HEK293 (cell line): ENCODE results near the gene CENPS.

Experiments
- CTCF ChIA-PET: fragments of 350-600 bp; formaldehyde crosslinking; extraction: SDS; loops from one replicate; lab custom pipeline; 2021; ENCODE audit warnings: antibody characterized with exemption; lab: Yijun Ruan, JAX
- POLR2A ChIA-PET: fragments of 300-600 bp; formaldehyde crosslinking; extraction: SDS; loops from one replicate; lab custom pipeline; 2020; ENCODE audit warnings: antibody characterized with exemption, inconsistent platforms; lab: Yijun Ruan, JAX
- H3K27ac ChIP-seq: fragments of 200-500 bp; sonication (Bioruptor generic); 2 replicates; pipeline ENCODE4 v1.5.1; 2014; ENCODE audit warnings: low read depth, low read length, control low read depth, inconsistent platforms; ENCODE audit errors: extremely low read depth
- H3K36me3 ChIP-seq, 2 experiments: fragments of 200-500 bp in 1 of 2; sonication (Bioruptor generic) in 1 of 2; 1 replicate in 1 of 2; 2 replicates in 1 of 2; pipeline ENCODE4 v1.5.1; 2014 to 2017; ENCODE audit warnings: inconsistent platforms in 2 of 2, low read length in 2 of 2; ENCODE audit not compliant: control insufficient read depth in 2 of 2, insufficient read depth in 1 of 2
- H3K4me1 ChIP-seq: fragments of 200-500 bp; sonication (Bioruptor generic); 2 replicates; pipeline ENCODE4 v1.5.1; 2014; ENCODE audit warnings: mild to moderate bottlenecking, low read length, inconsistent platforms; ENCODE audit not compliant: control insufficient read depth, insufficient read depth
- H3K4me3 ChIP-seq: 2 replicates; pipeline ENCODE4 v1.5.1; 2011; ENCODE audit warnings: low read depth, mild to moderate bottlenecking, control low read depth, low read length, moderate library complexity
- H3K9me3 ChIP-seq: fragments of 200-500 bp; sonication (Bioruptor generic); 2 replicates; pipeline ENCODE4 v1.5.1; 2014; ENCODE audit warnings: low read depth, low read length, inconsistent platforms; ENCODE audit not compliant: control insufficient read depth, insufficient read depth
- AEBP2 ChIP-seq: fragments of 450-650 bp; formaldehyde crosslinking; IDR thresholded peaks from 2 replicates; pipeline ENCODE4 v1.5.1; 2016; ENCODE audit warnings: missing biosample characterization, missing genetic modification characterization, borderline replicate concordance
- EGR2 ChIP-seq: fragments of 450-650 bp; formaldehyde crosslinking; IDR thresholded peaks from 2 replicates; pipeline ENCODE4 v1.5.1; 2016; ENCODE audit warnings: low read depth, missing biosample characterization, missing genetic modification characterization
- GFI1B ChIP-seq: fragments of 450-650 bp; formaldehyde crosslinking; IDR thresholded peaks from 2 replicates; pipeline ENCODE4 v1.5.1; 2016; ENCODE audit warnings: missing biosample characterization, missing genetic modification characterization
- KLF10 ChIP-seq: fragments of 450-650 bp; IDR thresholded peaks from 2 replicates; pipeline ENCODE4 v1.5.1; 2018; ENCODE audit warnings: missing biosample characterization, mild to moderate bottlenecking, missing genetic modification characterization
- SCRT1 ChIP-seq: fragments of 450-650 bp; formaldehyde crosslinking; IDR thresholded peaks from 2 replicates; pipeline ENCODE4 v1.5.1; 2016; ENCODE audit warnings: missing biosample characterization, missing genetic modification characterization, borderline replicate concordance
- SCRT2 ChIP-seq: fragments of 450-650 bp; formaldehyde crosslinking; IDR thresholded peaks from 2 replicates; pipeline ENCODE4 v1.5.1; 2016; ENCODE audit warnings: missing biosample characterization, missing genetic modification characterization
- ZBTB20 ChIP-seq: fragments of 450-650 bp; formaldehyde crosslinking; IDR thresholded peaks from 2 replicates; pipeline ENCODE4 v1.5.1; 2016; ENCODE audit warnings: missing biosample characterization, missing genetic modification characterization
- ZBTB49 ChIP-seq: fragments of 450-650 bp; formaldehyde crosslinking; IDR thresholded peaks from 2 replicates; pipeline ENCODE4 v1.5.1; 2016; ENCODE audit warnings: missing biosample characterization, missing genetic modification characterization, low read depth
- ZBTB8A ChIP-seq: fragments of 450-650 bp; formaldehyde crosslinking; IDR thresholded peaks from 2 replicates; pipeline ENCODE4 v1.5.1; 2016; ENCODE audit warnings: missing biosample characterization, missing genetic modification characterization
- ZFHX2 ChIP-seq: fragments of 450-650 bp; formaldehyde crosslinking; conservative IDR thresholded peaks from 2 replicates; pipeline ENCODE4 v1.5.1; 2016; ENCODE audit warnings: missing biosample characterization, missing genetic modification characterization
- ZFP37 ChIP-seq: fragments of 450-650 bp; formaldehyde crosslinking; IDR thresholded peaks from 2 replicates; pipeline ENCODE4 v1.5.1; 2016; ENCODE audit warnings: missing biosample characterization, missing genetic modification characterization
- ZNF112 ChIP-seq: fragments of 450-650 bp; formaldehyde crosslinking; IDR thresholded peaks from 2 replicates; pipeline ENCODE4 v1.5.0; 2017; ENCODE audit warnings: missing biosample characterization, missing genetic modification characterization
- ZNF16 ChIP-seq: fragments of 450-650 bp; formaldehyde crosslinking; IDR thresholded peaks from 2 replicates; pipeline ENCODE4 v1.5.1; 2016; ENCODE audit warnings: low read depth, missing biosample characterization, missing genetic modification characterization
- ZNF174 ChIP-seq: fragments of 450-650 bp; formaldehyde crosslinking; IDR thresholded peaks from 2 replicates; pipeline ENCODE4 v1.5.0; 2017; ENCODE audit warnings: missing biosample characterization, mild to moderate bottlenecking, missing genetic modification characterization
- ZNF211 ChIP-seq: fragments of 450-650 bp; formaldehyde crosslinking; IDR thresholded peaks from 2 replicates; pipeline ENCODE4 v1.5.1; 2016; ENCODE audit warnings: low read depth, missing biosample characterization, missing genetic modification characterization
- ZNF335 ChIP-seq: fragments of 450-650 bp; formaldehyde crosslinking; conservative IDR thresholded peaks from 2 replicates; pipeline ENCODE4 v1.5.1; 2016; ENCODE audit warnings: missing biosample characterization, missing genetic modification characterization
- ZNF341 ChIP-seq: fragments of 450-650 bp; formaldehyde crosslinking; IDR thresholded peaks from 2 replicates; pipeline ENCODE4; 2016; ENCODE audit warnings: low read depth, missing biosample characterization, missing genetic modification characterization
- ZNF555 ChIP-seq: fragments of 450-650 bp; formaldehyde crosslinking; conservative IDR thresholded peaks from 2 replicates; pipeline ENCODE4 v1.5.1; 2017; ENCODE audit warnings: missing biosample characterization, mild to moderate bottlenecking, missing genetic modification characterization, inconsistent platforms
- ZNF571 ChIP-seq: fragments of 450-650 bp; formaldehyde crosslinking; IDR thresholded peaks from 2 replicates; pipeline ENCODE4 v1.5.0; 2017; ENCODE audit warnings: missing biosample characterization, missing genetic modification characterization
- ZNF660 ChIP-seq: fragments of 450-650 bp; IDR thresholded peaks from 2 replicates; pipeline ENCODE4 v1.5.1; 2018; ENCODE audit warnings: missing biosample characterization, mild to moderate bottlenecking, missing genetic modification characterization
- ZNF677 ChIP-seq: fragments of 450-650 bp; IDR thresholded peaks from 2 replicates; pipeline ENCODE4 v1.5.0; 2018; ENCODE audit warnings: missing biosample characterization, mild to moderate bottlenecking, missing genetic modification characterization, moderate library complexity
- TF ChIP-seq, protein P1 (sequence below): fragments of 450-650 bp; IDR thresholded peaks from 2 replicates; pipeline ENCODE4 v1.5.1; 2018; ENCODE audit warnings: missing biosample characterization, mild to moderate bottlenecking, missing genetic modification characterization
- TF ChIP-seq, protein P2 (sequence below): fragments of 450-650 bp; formaldehyde crosslinking; IDR thresholded peaks from 2 replicates; pipeline ENCODE4 v1.5.1; 2016; ENCODE audit warnings: missing biosample characterization, missing genetic modification characterization

The CENPS gene

DNA sequence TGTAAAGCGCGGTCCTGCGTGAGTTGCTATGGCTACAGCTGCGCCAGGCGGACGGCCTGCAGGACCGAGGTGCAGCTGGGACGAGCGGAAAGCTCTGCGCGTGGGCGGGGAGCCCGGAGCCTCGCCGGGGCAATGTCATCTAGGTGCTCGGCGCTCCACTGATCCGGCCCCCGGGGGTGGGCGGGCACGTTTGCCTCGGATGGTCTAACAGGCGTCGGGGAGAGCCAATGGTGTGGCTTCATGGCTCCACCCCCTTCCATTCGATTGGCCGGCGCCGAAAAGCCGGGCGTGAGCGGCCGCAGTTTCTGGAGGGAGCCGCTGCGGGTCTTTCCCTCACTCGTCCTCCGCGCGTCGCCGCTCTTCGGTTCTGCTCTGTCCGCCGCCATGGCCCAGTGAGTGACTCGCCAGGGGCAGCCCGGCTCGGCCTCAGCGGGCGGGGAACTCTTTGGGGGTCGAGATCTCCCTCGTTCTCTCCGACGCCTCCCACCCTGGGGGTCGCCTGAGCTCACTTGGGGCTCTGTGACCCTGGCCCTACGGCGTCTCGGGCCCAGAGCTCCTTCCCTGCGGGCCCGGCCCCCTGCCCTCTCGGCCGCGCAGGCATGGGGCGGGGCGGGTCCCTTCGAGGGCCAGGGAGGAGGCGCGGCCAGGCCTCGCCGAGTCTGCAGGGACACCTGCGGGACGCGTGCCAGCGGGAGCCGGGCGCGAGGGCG, 31.3 kb upstream of the CENPS start, which contains the start of gene PGD (continued):
- peak; percentile 51; the same call in 1 of the 2 replicates for TF ChIP-seq ZBTB8A (tag by site-specific recombination)
- TF ChIP-seq ZNF341 (tag by site-specific recombination): 0 out of 2 replicates have a peak, but pooled peaks have one; percentile 25
- TF ChIP-seq ZNF16: no peak
- no peak for TF ChIP-seq ZNF112 (tag by site-specific recombination)

GRCh38 chr1:10399444-10399941, 30.7 kb upstream of the CENPS start:
- H3K4me1 ChIP-seq: peaks cover 2% of the 10 kb centered on the region; the same call in 1 of the 2 replicates
- POLR2A ChIA-PET: interaction anchor here (0.5 to 2.2 kb wide), 7 partner anchors 9 to 443 kb away, joined by 3 to 10 read pairs (median 5); partner anchors contain the start of gene CENPS
- peak overlapping the region; percentile 86 for H3K27ac ChIP-seq
- peak overlapping the region; percentile 62 for H3K4me3 ChIP-seq
- H3K9me3 ChIP-seq: no peaks in the 10 kb centered on the region
- CTCF ChIA-PET: interaction anchor here (0.7 to 1.6 kb wide), 4 partner anchors 22 to 190 kb away, joined by 3 to 10 read pairs (median 4); partner anchors contain the start of gene CENPS
- peaks cover 18 to 44% of the 10 kb centered on the region in 2 experiments for H3K36me3 ChIP-seq
- TF ChIP-seq ZFHX2 (peak; percentile 59), ZNF335 (peak; percentile 16; the same call in 1 of the 2 replicates), ZNF677 (tag by site-specific recombination) (0 out of 2 replicates have a peak, but pooled peaks have one; percentile 14), ZNF660 (tag by site-specific recombination) (0 out of 2 replicates have a peak, but pooled peaks have one; percentile 12), KLF10 (tag by site-specific recombination) (peak; percentile 17), ZBTB20 (tag by site-specific recombination) (peak; percentile 72; the same call in 1 of the 2 replicates), ZBTB49 (no peak), SCRT1 (no peak), EGR2 (peak; percentile 43; the same call in 1 of the 2 replicates), ZNF571 (tag by site-specific recombination) (no peak)
- TF ChIP-seq, protein P1, sequence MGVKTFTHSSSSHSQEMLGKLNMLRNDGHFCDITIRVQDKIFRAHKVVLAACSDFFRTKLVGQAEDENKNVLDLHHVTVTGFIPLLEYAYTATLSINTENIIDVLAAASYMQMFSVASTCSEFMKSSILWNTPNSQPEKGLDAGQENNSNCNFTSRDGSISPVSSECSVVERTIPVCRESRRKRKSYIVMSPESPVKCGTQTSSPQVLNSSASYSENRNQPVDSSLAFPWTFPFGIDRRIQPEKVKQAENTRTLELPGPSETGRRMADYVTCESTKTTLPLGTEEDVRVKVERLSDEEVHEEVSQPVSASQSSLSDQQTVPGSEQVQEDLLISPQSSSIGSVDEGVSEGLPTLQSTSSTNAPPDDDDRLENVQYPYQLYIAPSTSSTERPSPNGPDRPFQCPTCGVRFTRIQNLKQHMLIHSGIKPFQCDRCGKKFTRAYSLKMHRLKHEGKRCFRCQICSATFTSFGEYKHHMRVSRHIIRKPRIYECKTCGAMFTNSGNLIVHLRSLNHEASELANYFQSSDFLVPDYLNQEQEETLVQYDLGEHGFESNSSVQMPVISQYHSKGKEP (tag by site-specific recombination): 0 out of 2 replicates have a peak, but pooled peaks have one; percentile 38
- TF ChIP-seq, protein P2, sequence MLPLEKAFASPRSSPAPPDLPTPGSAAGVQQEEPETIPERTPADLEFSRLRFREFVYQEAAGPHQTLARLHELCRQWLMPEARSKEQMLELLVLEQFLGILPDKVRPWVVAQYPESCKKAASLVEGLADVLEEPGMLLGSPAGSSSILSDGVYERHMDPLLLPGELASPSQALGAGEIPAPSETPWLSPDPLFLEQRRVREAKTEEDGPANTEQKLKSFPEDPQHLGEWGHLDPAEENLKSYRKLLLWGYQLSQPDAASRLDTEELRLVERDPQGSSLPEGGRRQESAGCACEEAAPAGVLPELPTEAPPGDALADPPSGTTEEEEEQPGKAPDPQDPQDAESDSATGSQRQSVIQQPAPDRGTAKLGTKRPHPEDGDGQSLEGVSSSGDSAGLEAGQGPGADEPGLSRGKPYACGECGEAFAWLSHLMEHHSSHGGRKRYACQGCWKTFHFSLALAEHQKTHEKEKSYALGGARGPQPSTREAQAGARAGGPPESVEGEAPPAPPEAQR (tag by site-specific recombination): no peak

DNA sequence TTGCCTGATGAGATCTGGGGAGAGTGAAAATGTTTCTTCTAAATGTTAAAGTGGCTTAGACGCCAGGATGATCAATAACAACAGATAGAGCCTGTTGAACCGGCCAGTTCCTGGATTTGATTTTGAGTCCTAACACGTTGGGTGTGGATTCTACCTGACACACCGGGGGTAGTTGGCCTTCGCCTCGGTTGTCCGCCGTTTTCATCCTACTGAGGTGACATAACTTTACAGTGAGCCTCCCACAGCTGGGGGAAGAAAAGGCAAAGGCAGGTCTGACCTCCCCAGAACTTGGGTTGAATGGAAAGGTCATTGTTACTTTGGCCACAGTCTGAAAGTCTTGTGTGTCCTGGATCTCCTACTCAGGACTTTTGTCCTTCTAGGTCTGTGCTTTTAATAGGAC, 30.2 kb upstream of the CENPS start:
- CTCF ChIA-PET: interaction anchor here (0.7 to 1.6 kb wide), 4 partner anchors 23 to 190 kb away, joined by 3 to 10 read pairs (median 4); partner anchors contain the start of gene CENPS
- no peak overlapping the region for H3K27ac ChIP-seq

More for the DNA sequence above, 30.2 kb upstream of the CENPS start:
- H3K36me3 ChIP-seq: peaks cover 24 to 49% of the 10 kb centered on the region in 2 experiments
- POLR2A ChIA-PET: interaction anchor here (0.5 to 2.2 kb wide), 3 partner anchors 20 to 444 kb away, joined by 3 to 10 read pairs (median 5); partner anchors contain the start of gene CENPS
- TF ChIP-seq ZNF335 (peak; percentile 35), ZNF555 (tag by site-specific recombination) (no peak), ZFP37 (tag by site-specific recombination) (no peak), ZNF174 (no peak), ZNF211 (tag by site-specific recombination) (no peak), SCRT2 (0 out of 2 replicates have a peak, but pooled peaks have one; percentile 20), AEBP2 (no peak), GFI1B (no peak)
- peak overlapping the region; percentile 62 for H3K4me3 ChIP-seq
- H3K9me3 ChIP-seq: no peaks in the 10 kb centered on the region
- H3K4me1 ChIP-seq: peaks cover 2% of the 10 kb centered on the region; the same call in 1 of the 2 replicates
